Activated CD8-positive, alpha-beta T cell treated with anti-CD3 and anti-CD28 coated beads, Interleukin-2, amount 10 ng/mL, durations not matched to agents 7 days and 5 days (primary cell): ENCODE results near the gene SMIM15. TPM values are rescaled to one million over a fixed set of nuclear protein-coding genes. Genes with fewer than 3 reads are reported as not detected.

Experiments
- ATAC-seq: fragments of 150-1000 bp; cut with Tn5 transposase; one replicate; pipeline ENCODE4 v1.10.0; 2021; ENCODE audit warnings: moderate library complexity
- CTCF ChIA-PET: fragments of 350-600 bp; sonication (Branson Sonifier 250); formaldehyde crosslinking; loops from one replicate; lab custom pipeline; 2021; ENCODE audit warnings: antibody characterized with exemption; lab: Charles Lee
- POLR2A ChIA-PET: fragments of 350-600 bp; sonication (Branson Sonifier 250); formaldehyde crosslinking; loops from one replicate; lab custom pipeline; 2021; ENCODE audit warnings: antibody characterized with exemption; lab: Charles Lee
- DNase-seq: peaks from one replicate; pipeline ENCODE4 v3.0.0-alpha.2; 2020
- H3K27ac Mint-ChIP-seq: one replicate; pipeline ENCODE4 v1.8.0; 2021; ENCODE audit warnings: mild to moderate bottlenecking, mixed read lengths
- H3K27me3 Mint-ChIP-seq: one replicate; pipeline ENCODE4 v1.8.0; 2021; ENCODE audit warnings: low read depth, mixed read lengths
- H3K36me3 Mint-ChIP-seq: one replicate; pipeline ENCODE4 v1.8.0; 2021; ENCODE audit warnings: low read depth, mixed read lengths
- H3K4me1 Mint-ChIP-seq: one replicate; pipeline ENCODE4 v1.8.0; 2021; ENCODE audit warnings: low read depth, mixed read lengths
- H3K4me3 Mint-ChIP-seq: one replicate; pipeline ENCODE4 v1.8.0; 2021; ENCODE audit warnings: mild to moderate bottlenecking, mixed read lengths
- H3K9me3 Mint-ChIP-seq: one replicate; pipeline ENCODE4 v1.8.0; 2022; ENCODE audit warnings: mixed read lengths; ENCODE audit not compliant: insufficient read depth
- total RNA-seq, 2 experiments: library from RNA; stranded (reverse); gene quantifications; one replicate each; pipeline ENCODE4 v1.2.3, GENCODE V29; 2021

SMIM15 gene
- total RNA-seq, 2 experiments from 2014 or later, result 56.1 to 56.3 TPM

GRCh38 chr5:61119066-61119465 lies 43.2 kb downstream of the SMIM15 start:
- Mint-ChIP-seq H3K27ac (no peak overlapping the region), H3K9me3 (no peaks in the 10 kb centered on the region), H3K4me3 (no peak overlapping the region), H3K4me1 (no peaks in the 10 kb centered on the region), H3K36me3 (peaks cover 5% of the 10 kb centered on the region), H3K27me3 (no peaks in the 10 kb centered on the region)
- ATAC-seq (no peak), DNase-seq (no peak)
- ChIA-PET CTCF (no interaction called here), POLR2A (no interaction called here)

DNA sequence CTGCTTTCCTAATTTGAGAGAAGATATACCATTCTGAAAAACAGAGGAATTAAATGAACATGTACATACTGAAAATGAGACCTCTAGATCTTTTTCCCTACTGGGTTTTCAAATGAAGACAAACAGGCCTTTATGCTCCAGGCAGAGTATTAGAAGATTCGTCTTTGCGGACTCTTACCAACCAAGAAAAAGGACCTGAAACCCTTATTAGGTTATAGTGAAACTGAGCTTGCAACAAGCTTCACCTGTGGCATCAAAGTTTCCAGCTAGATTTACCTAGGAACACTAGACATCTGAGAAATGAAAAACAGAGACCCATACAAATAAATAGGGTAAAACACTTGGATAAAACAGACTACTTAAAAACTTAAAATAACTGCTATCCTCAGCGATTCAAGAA lies 46.3 kb downstream of the SMIM15 start:
- peaks cover 10% of the 10 kb centered on the region for H3K36me3 Mint-ChIP-seq
- H3K27me3 Mint-ChIP-seq, result no peaks in the 10 kb centered on the region
- no peak overlapping the region for H3K4me3 Mint-ChIP-seq
- DNase-seq (no peak), ATAC-seq (no peak)
- ChIA-PET CTCF (no interaction called here), POLR2A (no interaction called here)
- H3K9me3 Mint-ChIP-seq, result no peaks in the 10 kb centered on the region
- no peaks in the 10 kb centered on the region for H3K4me1 Mint-ChIP-seq
- H3K27ac Mint-ChIP-seq, result no peak overlapping the region

- H3K4me1 Mint-ChIP-seq, result no peaks in the 10 kb centered on the region
- H3K27ac Mint-ChIP-seq, result no peak overlapping the region
- H3K36me3 Mint-ChIP-seq, result peaks cover 10% of the 10 kb centered on the region
- ChIA-PET CTCF (no interaction called here), POLR2A (no interaction called here)
- DNase-seq, result no peak
- no peaks in the 10 kb centered on the region for H3K27me3 Mint-ChIP-seq
- H3K9me3 Mint-ChIP-seq, result no peaks in the 10 kb centered on the region
- no peak overlapping the region for H3K4me3 Mint-ChIP-seq
- ATAC-seq, result no peak
These were observed 47.8 kb downstream of the SMIM15 start for GRCh38 chr5:61114441-61114840.

Other genes starting within 250 kb of the SMIM15 start
- gene ERCC8, start 217.4 kb downstream of the SMIM15 start, total RNA-seq, result 1 to 10 TPM; 7.6 to 9.8 TPM
- 10 to 100 TPM; 17.1 to 21.4 TPM for gene NDUFAF2, start 217.3 kb downstream of the SMIM15 start, total RNA-seq
- 1 to 10 TPM; 2.5 to 2.6 TPM for gene ZSWIM6, start 169.8 kb upstream of the SMIM15 start, total RNA-seq